NB4 (cell line): ENCODE data around the gene CXCL1.
A peak's percentile ranks its signal among the peaks of the same experiment; 100 is the strongest.

Experiments used
- DNase-seq: peaks from one replicate; pipeline ENCODE4 v3.0.0; 2010; ENCODE audit warnings: low read depth
- H3K4me3 ChIP-seq: one replicate; pipeline ENCODE4 v1.5.1; 2011; ENCODE audit warnings: mild to moderate bottlenecking, low read depth, low read length, moderate library complexity
- CTCF ChIP-seq: IDR thresholded peaks from one replicate; pipeline ENCODE4 v1.5.1; 2012; ENCODE audit warnings: low read depth, low read length
- MAX ChIP-seq: IDR thresholded peaks from 2 replicates; pipeline ENCODE4 v1.6.1; 2011; ENCODE audit warnings: low read depth, low read length
- MYC ChIP-seq: IDR thresholded peaks from 2 replicates; pipeline ENCODE4 v1.6.1; 2011; ENCODE audit warnings: low read depth, low read length
- POLR2A ChIP-seq: IDR thresholded peaks from 2 replicates; pipeline ENCODE4 v1.6.1; 2011; ENCODE audit warnings: mild to moderate bottlenecking; ENCODE audit not compliant: insufficient read length; ENCODE audit errors: extremely low read depth

The CXCL1 gene

GRCh38 chr4:73839715-73840114 lies 29.5 kb upstream of the CXCL1 start:
- no peak overlapping the region for H3K4me3 ChIP-seq
- no peak for DNase-seq
- TF ChIP-seq CTCF (no peak), MYC (no peak), MAX (no peak), POLR2A (no peak)

- no peak for DNase-seq
- no peak for TF ChIP-seq MYC
- no peak for TF ChIP-seq CTCF
- TF ChIP-seq POLR2A, result no peak
- no peak for TF ChIP-seq MAX
- no peak overlapping the region for H3K4me3 ChIP-seq
These were observed 27.8 kb upstream of the CXCL1 start for GRCh38 chr4:73841243-73841925.

- no peak for TF ChIP-seq CTCF
- TF ChIP-seq MYC, result no peak
- H3K4me3 ChIP-seq, result no peak overlapping the region
- no peak for DNase-seq
These were observed 26.5 kb upstream of the CXCL1 start for GRCh38 chr4:73842696-73843095.

GRCh38 chr4:73843369-73843768 lies 25.8 kb upstream of the CXCL1 start:
- peak; percentile 37 for DNase-seq
- no peak overlapping the region for H3K4me3 ChIP-seq
- no peak for TF ChIP-seq MAX
- TF ChIP-seq MYC, result no peak

GRCh38 chr4:73844345-73844744 lies 24.8 kb upstream of the CXCL1 start:
- peak; percentile 75 for DNase-seq
- H3K4me3 ChIP-seq, result peak overlapping the region; percentile 6
- TF ChIP-seq MYC, result no peak
- TF ChIP-seq MAX, result 0 out of 2 replicates have a peak, but pooled peaks have one; percentile 10

GRCh38 chr4:73844806-73845205 lies 24.4 kb upstream of the CXCL1 start:
- TF ChIP-seq CTCF, result no peak
- TF ChIP-seq MYC, result no peak
- TF ChIP-seq MAX, result no peak
- TF ChIP-seq POLR2A, result no peak
- DNase-seq, result peak; percentile 57
- peak overlapping the region; percentile 6 for H3K4me3 ChIP-seq
